HG03469 (cell line): ENCODE measurements around the gene DAAM2.

Experiments used
- ATAC-seq: cut with Tn5 transposase; IDR thresholded peaks from one replicate; pipeline ENCODE4 v1.9.1; 2021; ENCODE audit warnings: mild to moderate bottlenecking, moderate library complexity, moderate number of reproducible peaks; ENCODE audit not compliant: unreplicated experiment

The DAAM2 gene

DNA sequence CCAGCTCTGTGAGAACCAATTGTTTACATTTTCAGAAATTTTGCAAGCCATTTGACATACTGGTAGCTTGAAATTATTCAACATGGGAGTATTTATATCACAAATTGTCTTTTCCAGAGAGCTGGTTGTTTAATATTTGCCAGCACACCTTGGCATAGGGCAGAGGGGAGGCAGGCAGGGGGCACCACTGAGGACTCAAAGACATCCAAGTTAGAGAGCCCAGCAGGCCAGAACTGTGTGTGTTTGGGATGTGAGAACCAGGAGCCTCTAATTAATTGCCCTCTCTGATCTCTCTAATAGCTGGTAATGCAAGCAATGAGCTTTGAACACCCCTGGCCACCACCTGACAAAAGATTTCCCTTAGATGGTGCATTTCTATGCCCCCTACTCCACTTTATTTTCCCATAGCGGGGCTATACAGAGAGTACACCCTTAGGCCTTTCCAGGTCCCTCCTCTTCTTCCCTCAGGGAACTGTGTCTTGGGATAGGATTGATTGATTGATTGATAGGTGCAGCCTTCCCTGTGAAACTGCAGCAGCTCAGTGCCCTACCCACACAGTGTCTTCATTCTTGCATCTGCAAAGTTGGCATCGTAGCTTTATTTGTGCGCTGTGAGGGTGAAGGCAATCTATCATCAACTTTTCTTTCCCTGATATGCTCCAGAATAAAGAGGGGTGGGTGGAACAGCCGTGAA is 112.9 kb downstream of the DAAM2 start:
- ATAC-seq, result no peak

DNA sequence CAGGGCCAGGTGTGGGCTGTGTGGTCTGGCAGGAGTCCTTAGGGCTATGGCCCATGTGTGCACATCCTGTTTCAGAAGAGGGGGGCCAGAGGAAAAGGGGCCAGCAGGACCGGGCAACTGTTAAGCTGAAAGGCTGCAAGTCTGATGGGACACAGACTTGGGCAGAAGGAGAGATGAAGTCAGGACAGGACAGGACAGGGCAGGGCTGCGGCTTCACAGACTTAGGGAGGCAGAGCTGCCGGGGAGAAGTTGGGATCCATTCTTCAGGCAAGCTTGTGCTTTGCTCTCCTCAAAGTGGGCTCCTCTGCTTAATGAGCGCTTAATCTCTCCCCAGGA is 113.4 kb downstream of the DAAM2 start:
- no peak for ATAC-seq

DNA sequence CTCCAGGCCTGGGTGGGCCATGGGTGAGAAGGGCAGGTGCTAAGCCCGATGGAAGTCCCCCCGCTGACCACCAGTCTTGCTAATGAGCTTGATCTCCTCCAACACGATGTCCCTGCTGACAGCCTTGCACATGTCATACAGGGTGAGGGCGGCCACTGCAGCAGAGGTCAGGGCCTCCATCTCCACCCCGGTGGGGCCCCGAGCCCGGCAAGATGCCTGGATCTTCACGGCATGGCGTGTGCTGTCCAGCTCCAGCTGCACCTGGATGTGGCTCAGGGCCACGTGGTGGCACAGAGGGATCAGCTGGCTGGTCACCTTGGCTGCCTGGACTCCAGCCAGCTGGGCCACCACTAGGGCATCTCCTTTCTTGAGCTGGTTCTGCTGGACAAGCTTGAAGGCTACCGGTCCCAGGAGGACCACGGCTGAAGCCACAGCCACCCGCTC is 114.2 kb downstream of the DAAM2 start:
- ATAC-seq, result no peak

DNA sequence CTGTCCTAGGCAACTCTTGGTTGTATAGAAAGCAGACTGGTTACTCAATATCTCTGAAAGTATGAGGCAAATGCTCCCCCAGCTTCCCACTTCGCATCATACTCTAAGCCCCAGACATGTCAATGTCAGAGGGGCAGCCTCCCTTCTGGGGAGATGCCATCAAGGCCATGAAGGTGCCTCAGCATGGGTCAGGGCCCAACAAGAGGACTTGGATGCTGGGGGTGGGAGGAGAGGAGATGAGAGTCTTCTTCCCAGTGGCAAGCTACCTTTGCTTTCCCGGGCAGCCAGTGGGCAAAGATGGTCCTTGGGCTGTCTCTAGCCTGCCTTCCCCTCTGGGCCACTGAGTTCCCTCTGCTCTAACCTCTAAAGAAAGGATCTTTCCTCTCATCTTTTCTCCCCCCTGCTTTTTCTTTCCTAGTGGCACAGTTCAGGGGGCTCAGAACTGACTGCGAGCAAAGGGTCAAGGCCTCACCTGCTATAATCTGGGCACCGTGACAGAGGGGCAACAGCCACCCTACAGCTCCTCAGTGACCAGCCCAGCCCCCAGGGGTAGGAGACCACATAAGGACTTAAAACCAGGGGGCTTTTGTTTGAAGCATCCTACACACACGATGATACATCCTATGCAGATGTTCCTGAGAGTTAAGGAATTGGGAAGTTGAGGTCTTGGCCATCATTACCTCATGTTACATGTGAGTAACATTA is 115.8 kb downstream of the DAAM2 start:
- no peak for ATAC-seq

DNA sequence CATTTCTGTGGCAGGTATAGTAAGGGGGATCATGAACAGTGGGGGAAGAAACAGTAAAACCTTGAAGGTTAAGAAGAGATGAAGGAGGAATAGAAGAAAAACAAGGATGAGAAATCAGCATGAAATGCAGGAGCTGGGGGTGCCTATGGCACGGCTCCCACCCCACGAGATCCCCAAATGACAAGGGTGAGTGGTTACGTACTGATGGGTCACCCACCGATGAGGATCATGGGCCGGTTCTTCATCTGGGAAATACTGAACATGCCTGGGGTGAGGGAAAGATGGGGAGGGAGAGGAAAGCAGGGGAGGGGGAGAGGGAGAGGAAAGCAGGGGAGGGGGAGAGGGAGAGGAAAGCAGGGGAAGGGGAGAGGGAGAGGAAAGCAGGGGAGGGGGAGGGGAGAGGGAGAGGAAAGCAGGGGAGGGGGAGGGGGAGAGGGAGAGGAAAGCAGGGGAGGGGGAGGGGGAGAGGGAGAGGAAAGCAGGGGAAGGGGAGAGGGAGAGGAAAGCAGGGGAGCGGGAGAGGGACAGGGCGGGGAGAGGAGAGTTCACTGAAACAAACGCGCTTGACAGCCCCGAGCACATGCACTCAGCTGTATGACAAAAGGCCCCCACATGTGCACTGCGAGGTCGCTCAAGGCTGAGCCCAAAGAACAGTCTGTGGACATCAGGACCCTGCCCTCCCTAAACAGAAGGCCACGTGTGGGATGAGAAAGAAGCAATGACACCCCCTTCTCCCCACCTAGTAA is 116.8 kb downstream of the DAAM2 start:
- ATAC-seq, result no peak

DNA sequence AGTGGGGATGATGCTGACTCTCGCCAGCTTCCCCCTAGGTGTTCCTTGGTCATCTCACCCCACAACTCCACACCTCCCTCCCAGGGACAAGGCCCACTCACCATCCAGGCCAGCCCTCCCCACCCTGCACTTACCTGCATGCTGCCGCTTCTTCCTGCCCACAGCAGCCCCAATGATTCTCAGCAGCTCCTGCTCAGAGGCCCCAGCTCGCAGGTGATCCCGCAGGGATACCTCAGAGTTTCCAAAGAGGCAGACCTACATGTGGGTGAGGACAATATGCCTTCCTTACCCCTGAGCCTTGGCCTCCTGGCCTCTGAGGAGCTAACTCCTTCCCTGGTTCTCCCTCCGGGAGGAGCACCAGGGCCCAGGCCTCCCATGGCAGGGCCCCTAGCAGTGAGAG is 117.5 kb downstream of the DAAM2 start:
- ATAC-seq, result no peak

DNA sequence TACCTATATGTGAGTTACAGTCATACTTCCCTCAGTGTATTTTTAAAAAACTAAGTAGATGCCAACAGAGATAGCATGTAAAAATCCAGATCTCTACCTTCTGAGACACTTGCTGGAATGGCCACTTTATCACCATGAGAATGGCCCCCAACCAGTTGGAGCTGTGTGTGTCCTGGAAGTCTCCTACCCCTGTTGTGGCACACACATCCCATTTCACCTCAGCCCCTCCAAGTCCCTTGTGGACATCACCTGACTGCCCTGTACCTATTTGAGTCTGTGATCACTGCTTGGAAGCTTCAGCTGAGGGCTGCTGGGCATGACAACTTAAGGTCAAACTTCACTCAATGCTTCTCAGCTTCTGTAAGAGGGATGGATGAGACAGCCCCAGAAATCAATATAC is 118.0 kb downstream of the DAAM2 start:
- ATAC-seq, result no peak

DNA sequence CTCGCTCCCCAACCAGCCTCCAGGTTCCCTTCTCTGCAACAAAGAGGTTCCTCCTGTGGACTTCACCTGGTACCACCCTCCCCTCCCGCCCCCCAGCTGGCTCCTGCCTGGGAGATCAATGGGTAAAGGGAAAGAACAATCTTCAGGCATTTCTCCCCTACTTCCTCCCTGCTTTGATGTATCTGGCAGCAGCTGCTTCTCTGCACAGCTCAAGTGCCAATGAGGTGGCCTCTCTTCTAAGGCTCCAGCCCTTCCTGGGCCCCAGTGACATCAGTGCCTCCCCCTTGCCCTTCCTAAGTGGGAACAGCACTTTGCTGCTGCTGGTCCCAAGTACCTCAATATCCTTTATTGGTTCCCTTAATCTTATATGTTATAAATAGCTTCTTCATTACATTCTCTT is 118.6 kb downstream of the DAAM2 start:
- no peak for ATAC-seq

DNA sequence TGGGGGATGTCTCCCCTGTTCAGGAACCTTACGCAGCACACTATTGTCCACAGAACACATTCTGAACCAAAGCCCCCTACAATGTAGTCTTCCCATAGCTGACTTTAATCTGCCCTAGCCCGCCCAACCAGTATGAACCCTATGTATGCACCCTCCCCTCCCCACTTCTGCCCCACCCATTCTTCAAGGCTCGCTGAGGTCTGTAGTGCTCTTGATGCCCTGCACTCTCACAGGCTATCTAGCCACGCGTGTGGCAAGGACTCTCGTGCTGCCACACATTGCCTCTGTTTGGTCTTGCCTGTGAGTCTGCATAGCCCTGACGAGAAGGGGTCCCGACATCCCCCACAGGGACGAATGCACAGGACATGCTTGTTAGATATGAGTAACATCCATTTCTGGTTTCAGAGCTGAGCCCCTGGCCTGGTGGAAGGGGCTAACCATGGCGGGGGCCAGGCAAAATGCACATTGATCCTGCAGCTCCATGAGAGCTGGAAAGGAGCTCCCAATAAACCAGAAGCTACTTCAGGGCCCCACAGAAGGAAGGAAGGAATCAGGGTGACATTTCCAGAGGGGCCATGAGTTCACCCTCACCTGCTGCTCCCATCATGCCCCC is 119.4 kb downstream of the DAAM2 start:
- no peak for ATAC-seq

DNA sequence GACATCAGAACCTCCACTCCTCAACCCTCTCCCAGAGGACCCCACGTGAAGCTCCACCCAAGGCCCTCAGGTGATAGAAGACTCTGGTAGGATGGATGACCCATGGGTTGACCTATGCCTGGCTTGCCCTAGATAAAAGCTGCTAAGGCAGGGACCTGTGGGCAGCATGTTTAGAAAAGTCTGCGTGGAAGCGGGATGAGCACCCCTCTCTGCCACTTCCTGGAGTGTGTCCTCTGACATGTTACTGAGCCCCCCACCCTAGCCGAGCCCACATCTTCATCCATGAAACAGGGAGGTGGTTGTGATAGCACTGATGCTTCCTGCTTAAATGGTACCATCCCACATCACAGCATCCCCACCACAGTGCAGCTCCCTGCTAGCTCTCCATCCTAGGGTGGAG is 120.3 kb downstream of the DAAM2 start:
- ATAC-seq, result no peak

DNA sequence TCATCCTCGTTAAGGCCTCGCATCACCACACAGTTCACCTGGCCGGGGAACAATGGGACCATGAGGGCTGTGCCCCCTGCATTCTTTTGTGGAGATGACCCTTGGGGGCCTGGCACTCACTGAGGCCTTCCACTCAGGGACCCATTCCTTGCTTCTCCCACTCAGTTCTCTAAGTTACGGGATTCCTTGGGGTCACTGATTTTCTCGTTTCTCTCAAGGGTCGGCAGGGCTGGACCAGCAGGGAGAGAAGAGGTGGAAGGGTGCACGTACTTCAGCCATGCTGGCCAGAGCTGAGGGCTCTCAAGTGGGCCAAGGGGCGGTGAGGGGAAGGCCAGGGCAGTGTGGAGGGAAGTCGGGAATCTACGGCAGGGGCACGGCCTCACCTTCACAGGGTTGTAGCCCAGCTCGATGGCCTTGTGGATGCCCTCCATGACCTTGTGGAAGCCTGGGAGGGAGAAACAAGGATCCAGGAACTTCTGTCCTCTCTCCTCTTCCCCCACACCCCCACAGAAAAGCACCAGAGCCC is 121.3 kb downstream of the DAAM2 start:
- ATAC-seq, result no peak

DNA sequence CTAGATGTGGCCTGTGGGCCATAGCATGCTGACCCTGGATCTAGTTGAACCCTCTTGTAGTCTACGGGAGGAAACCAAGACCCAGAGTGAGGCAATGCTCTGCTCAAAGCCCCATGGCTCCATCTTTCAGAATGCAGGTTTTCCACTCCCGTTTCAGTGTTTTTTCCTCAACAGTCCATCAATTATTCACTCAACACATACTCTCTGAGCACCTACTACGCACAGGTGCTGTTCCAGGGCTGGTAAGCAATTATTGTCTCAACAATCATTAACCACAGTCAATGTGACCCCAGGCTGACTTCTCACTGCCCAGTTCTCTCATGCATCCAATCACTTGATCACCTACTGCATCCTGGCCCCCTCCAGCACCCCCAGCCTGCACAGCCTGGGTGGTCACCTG is 122.1 kb downstream of the DAAM2 start:
- ATAC-seq, result no peak

DNA sequence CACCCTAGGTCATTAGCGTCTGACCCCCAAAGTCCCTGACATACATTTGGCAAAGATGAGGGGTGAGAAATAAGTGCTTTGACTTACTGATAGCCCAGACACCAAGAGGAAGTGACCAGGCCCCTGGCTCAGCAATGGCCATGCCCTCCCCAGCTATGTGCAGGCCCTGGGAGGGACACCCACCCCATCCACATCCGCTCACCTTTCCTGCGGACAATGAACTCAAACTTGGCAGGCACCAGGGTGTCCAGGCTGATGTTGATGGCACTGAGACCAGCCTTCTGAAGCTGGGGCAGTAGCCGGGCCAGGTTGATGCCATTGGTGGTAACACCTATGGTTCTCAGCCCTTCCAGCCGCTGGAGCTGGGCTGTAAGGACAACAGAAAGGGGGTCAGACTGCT is 123.7 kb downstream of the DAAM2 start:
- no peak for ATAC-seq

DNA sequence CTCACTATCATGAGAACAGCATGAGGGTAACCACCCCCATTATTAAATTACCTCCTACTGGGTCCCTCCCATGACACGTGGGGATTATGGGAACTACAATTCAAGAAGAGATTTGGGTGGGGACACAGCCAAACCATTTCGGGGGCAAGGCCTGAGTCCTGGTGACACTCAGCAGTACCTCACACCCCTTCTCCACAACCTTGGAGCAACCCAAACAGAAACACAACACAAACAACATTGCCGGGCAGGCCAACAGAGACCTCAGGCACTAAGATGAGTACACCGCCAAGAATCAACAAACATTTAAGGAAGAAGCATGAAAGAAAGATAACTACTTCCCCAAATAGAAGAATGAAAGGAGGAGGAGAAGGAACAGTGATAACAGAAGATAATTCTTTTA is 125.2 kb downstream of the DAAM2 start:
- ATAC-seq, result no peak

DNA sequence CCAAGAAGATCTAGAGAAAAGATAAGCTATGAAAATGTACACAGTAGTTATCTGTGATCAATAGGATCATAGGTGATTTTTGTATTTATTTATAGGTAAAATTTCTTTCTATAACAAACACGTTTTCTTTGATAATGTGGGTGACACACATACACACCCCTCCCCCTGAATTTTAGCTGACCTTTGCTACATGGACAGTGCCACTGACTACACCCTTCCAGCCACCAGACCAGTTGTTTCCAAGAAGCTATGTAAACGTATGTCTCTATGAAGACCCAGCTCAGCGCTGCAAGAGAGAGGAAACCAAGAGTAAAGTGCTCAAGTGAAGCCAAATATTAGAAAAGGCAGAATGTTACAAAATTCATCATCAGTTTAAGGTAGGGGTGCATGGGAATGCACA is 125.8 kb downstream of the DAAM2 start:
- ATAC-seq, result no peak

DNA sequence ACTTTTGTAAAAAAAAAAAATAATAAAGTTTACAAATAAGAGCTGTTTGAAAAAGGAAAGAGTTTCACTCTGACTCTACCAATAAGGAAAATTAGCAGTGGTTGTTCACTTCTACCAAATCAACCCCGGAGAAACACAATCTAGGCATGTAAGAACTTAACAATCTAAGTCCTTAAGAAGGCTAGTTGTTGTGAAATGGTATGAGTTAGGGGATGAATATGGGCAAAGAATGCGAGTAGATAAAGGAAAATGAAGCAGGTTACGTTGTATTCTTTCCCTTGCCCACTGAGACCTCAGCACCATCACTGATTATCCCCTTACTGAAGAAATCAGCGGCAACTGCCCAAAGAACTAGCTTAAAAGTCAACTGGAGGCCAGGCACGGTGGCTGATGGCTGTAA is 126.7 kb downstream of the DAAM2 start:
- no peak for ATAC-seq

DNA sequence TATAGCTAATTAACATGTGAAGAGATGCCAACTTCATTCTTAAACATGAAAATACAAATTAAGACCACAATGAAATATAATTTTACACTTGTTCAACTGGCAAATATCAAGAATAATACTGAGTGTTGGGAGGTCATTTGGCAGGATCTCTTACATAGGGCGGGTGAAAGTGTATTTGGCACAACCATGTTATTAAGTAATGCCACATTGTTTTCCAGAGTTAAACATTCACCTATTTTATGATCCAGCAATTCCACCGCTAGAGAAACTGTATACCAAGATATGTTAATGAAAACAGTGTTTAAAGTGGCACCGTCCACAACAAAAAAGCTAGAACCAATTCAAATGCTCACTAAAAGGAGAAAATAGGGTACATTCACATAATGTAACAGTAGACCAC is 128.0 kb downstream of the DAAM2 start:
- no peak for ATAC-seq

DNA sequence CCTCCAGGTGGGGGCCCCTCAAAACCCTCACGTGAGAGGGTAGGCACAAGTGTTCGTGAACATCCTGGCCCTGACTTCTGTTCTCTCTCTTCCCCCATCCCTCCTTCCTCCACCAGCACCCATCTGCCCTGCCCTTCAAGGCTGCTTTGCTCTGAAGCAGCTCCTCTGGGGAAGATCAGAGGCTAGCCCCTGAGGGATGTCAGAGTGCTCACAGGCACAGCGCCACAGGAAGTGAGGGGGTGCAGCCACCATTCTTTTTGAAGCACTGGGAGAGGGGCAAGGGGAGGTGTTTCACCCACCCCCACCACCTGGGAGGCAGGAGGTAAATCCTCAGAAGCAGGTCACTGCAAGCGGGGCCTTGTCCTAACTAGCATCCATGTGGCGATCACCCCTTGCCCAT is 130.6 kb downstream of the DAAM2 start:
- no peak for ATAC-seq

DNA sequence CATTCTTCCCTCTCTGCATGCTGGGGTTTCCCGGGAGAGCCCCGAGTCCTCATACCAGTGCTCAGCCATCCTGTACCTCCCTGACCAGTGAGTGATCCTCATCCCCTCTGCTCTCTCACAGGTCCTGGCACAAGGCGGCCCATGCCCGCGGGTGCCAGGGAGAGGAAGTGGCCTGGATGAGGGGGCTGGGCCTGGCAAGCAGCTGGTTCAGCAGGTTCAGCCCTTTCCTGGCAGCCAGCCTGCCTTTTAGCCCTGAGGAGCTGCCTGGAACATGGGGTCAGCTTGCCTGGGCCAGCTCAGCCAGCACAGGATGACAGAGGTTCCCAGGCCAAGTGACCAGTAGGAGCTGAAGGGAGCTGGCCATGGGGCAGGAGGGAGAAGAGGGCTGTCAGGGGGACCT is 131.2 kb downstream of the DAAM2 start:
- ATAC-seq, result no peak

DNA sequence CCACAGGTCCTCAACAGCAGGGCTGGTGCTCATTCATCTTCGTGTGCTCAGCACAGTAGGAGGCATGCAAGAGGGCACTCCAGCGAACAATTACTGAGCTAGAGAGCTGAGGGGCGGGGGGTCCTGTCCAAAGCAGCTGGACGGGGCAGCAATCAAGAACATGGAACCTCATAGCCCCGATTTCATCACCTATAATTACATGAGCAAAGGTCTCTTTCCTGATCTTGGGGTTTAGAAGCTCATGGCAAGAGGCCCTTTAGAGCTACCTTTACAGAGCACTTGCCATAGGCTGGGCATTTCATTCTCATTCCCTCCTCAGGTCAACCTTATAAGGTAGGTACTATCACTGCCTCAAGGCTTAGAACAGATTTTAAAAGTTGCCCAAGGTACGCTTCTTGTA is 131.7 kb downstream of the DAAM2 start:
- ATAC-seq, result no peak

DNA sequence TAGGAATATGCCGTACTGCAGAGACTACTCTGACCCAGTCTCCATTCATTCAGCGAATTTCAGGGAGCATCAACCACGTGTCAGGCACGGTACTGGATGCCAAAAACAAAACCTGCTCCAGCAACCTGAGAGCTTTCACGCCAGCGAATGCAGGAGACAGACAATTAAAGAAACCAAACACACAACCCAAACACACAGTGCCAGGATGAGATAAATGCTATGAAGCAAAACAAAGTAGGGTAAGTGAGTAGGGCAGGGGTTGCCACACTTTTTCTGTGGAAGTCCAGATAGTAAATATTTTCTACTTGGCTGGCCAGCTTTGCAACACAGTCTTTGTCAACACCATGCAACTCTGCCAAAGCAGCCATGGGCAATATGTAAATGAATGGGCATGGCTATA is 132.1 kb downstream of the DAAM2 start:
- no peak for ATAC-seq
